Lower leg skin (tissue), 3 donors: ENCODE data around the gene BSDC1.

Source experiments
- POLR2A ChIP-seq, 2 donors: fragments of 450-650 bp; IDR thresholded peaks; one replicate each; pipeline ENCODE4 v1.6.1; 2016 to 2017; ENCODE audit warnings: antibody characterized with exemption in 2 of 2, mild to moderate bottlenecking in 1 of 2, moderate library complexity in 1 of 2
- TF ChIP-seq, protein P1 (sequence below), 3 donors: fragments of 450-650 bp; IDR thresholded peaks; one replicate each; pipeline ENCODE4 v1.5.1; 2016; ENCODE audit warnings: antibody characterized with exemption in 3 of 3, mild to moderate bottlenecking in 3 of 3, moderate library complexity in 2 of 3

DNA sequence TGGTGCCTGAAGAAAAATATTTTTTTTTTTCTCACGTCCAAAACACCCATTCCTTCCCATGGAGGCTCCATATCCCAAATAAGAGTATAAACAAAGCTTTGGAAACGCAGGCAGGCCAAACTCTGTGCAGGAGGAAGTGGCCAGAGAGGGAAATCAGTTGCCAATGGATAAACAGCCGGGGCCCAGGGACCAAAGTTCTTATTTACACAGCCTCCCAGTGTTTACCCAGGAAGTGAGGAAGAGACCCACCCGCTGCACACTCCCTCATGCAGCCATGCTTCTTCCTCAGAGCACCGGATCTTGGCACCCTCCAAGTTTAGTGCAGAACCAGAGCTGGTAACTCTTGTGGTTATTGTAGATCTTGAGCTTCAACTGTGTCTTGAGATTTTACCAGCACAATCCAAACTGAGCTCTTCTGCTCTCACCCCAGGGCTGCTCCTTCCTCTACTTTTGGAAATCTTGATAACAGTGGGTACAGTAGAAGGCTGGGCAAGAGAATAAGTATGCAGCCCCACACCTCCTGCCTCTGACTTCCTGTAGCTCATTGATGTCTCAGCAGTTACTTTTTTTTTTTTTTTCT lies 72.4 kb downstream of the BSDC1 start:
- TF ChIP-seq, protein P1, sequence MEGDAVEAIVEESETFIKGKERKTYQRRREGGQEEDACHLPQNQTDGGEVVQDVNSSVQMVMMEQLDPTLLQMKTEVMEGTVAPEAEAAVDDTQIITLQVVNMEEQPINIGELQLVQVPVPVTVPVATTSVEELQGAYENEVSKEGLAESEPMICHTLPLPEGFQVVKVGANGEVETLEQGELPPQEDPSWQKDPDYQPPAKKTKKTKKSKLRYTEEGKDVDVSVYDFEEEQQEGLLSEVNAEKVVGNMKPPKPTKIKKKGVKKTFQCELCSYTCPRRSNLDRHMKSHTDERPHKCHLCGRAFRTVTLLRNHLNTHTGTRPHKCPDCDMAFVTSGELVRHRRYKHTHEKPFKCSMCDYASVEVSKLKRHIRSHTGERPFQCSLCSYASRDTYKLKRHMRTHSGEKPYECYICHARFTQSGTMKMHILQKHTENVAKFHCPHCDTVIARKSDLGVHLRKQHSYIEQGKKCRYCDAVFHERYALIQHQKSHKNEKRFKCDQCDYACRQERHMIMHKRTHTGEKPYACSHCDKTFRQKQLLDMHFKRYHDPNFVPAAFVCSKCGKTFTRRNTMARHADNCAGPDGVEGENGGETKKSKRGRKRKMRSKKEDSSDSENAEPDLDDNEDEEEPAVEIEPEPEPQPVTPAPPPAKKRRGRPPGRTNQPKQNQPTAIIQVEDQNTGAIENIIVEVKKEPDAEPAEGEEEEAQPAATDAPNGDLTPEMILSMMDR (IDR thresholded peaks at IDR 0.05), result no peak
- TF ChIP-seq POLR2A (IDR thresholded peaks at IDR 0.05), result no peak
